MCF 10A (cell line): ENCODE data around the gene AGBL4. TPM values are rescaled to one million over a fixed set of nuclear protein-coding genes. Genes with fewer than 3 reads are reported as not detected.

Source experiments
- BruUV-seq: library from RNA; stranded (reverse); fragments of 400-500 nt; replicated peaks from 2 replicates; lab custom pipeline; 2021; lab: Mats Ljungman, UMichigan
- CTCF ChIA-PET: fragments of 300-600 bp; sonication (Branson Sonifier 250); formaldehyde crosslinking; extraction: SDS; loops from one replicate; lab custom pipeline; 2021; ENCODE audit warnings: antibody characterized with exemption, inconsistent platforms; lab: Yijun Ruan, JAX
- POLR2A ChIA-PET: fragments of 300-600, 350-650 bp; sonication (Branson Sonifier 250); formaldehyde crosslinking; extraction: SDS; loops from one replicate; lab custom pipeline; 2020; ENCODE audit warnings: antibody characterized with exemption, inconsistent platforms; lab: Yijun Ruan, JAX
- DNase-seq: peaks from one replicate; pipeline ENCODE4 v3.0.0-alpha.2; 2018; ENCODE audit not compliant: unreplicated experiment
- H3K27ac Mint-ChIP-seq: one replicate; pipeline ENCODE4 v1.8.0; 2022; ENCODE audit warnings: mild to moderate bottlenecking, low read depth, mixed read lengths; ENCODE audit not compliant: unreplicated experiment
- H3K27me3 Mint-ChIP-seq: one replicate; pipeline ENCODE4 v1.8.0; 2022; ENCODE audit warnings: mixed read lengths; ENCODE audit not compliant: insufficient read depth, unreplicated experiment
- H3K36me3 Mint-ChIP-seq: one replicate; pipeline ENCODE4 v1.8.0; 2022; ENCODE audit warnings: mild to moderate bottlenecking, moderate library complexity, mixed read lengths; ENCODE audit not compliant: insufficient read depth, unreplicated experiment
- H3K4me1 Mint-ChIP-seq: one replicate; pipeline ENCODE4 v1.8.0; 2022; ENCODE audit warnings: mixed read lengths; ENCODE audit not compliant: insufficient read depth, unreplicated experiment
- H3K4me3 Mint-ChIP-seq: one replicate; pipeline ENCODE4 v1.8.0; 2022; ENCODE audit warnings: mild to moderate bottlenecking, moderate library complexity, mixed read lengths; ENCODE audit not compliant: unreplicated experiment
- H3K9me3 Mint-ChIP-seq: one replicate; pipeline ENCODE4 v1.8.0; 2022; ENCODE audit warnings: mixed read lengths; ENCODE audit not compliant: unreplicated experiment
- CTCF ChIP-seq: fragments of 200-600 bp; IDR thresholded peaks from one replicate; pipeline ENCODE4 v1.8.0; 2022; ENCODE audit warnings: antibody characterized with exemption, mild to moderate bottlenecking; ENCODE audit not compliant: unreplicated experiment
- intact Hi-C: fragments of 100-400 bp; cut with micrococcal nuclease; formaldehyde crosslinking; loops from 2 replicates; pipeline ENCODE4 v1.14.1; 2022
- total RNA-seq: library from RNA; stranded (reverse); gene quantifications from 2 replicates; pipeline ENCODE4 v1.2.3, GENCODE V29; 2022

AGBL4 gene
- total RNA-seq, 1 experiment from 2014 or later = not detected

- DNase-seq = no peak
- no peaks in the 10 kb centered on the region for H3K36me3 Mint-ChIP-seq
- intact Hi-C loops = no loop called here
- H3K4me1 Mint-ChIP-seq = peaks cover 15% of the 10 kb centered on the region
- ChIA-PET CTCF (interaction anchor here (0.8 kb wide), 1 partner anchor 321 kb away, joined by 3 read pairs; no protein-coding TSS in a partner anchor), POLR2A (no interaction called here)
- H3K4me3 Mint-ChIP-seq = no peak overlapping the region
- TF ChIP-seq CTCF = no peak
- no peaks in the 10 kb centered on the region for H3K9me3 Mint-ChIP-seq
- H3K27me3 Mint-ChIP-seq = no peaks in the 10 kb centered on the region
- H3K27ac Mint-ChIP-seq = no peak overlapping the region
- BruUV-seq = no TSS peak
Measured at GRCh38 chr1:48563021-48563420, 1460.7 kb downstream of the AGBL4 start.

- Mint-ChIP-seq H3K9me3 (no peaks in the 10 kb centered on the region), H3K4me3 (no peak overlapping the region), H3K36me3 (no peaks in the 10 kb centered on the region), H3K4me1 (peaks cover 18% of the 10 kb centered on the region), H3K27me3 (no peaks in the 10 kb centered on the region), H3K27ac (no peak overlapping the region)
- ChIA-PET CTCF (interaction anchor here (0.7 to 2.8 kb wide), 8 partner anchors 10 to 136 kb away, joined by 3 to 16 read pairs (median 4); no protein-coding TSS in a partner anchor), POLR2A (no interaction called here)
- intact Hi-C loops = no loop called here
- no peak for TF ChIP-seq CTCF
- no peak for DNase-seq
- BruUV-seq = no TSS peak
Measured at GRCh38 chr1:48561444-48561843, 1462.3 kb downstream of the AGBL4 start.

- intact Hi-C loops = no loop called here
- CTCF ChIA-PET = interaction anchor here (1.1 to 2.8 kb wide), 5 partner anchors 12 to 136 kb away, joined by 3 to 16 read pairs (median 4); no protein-coding TSS in a partner anchor
Measured at GRCh38 chr1:48560577-48560976, 1463.2 kb downstream of the AGBL4 start.

GRCh38 chr1:48560116-48560515 is 1463.6 kb downstream of the AGBL4 start:
- POLR2A ChIA-PET = no interaction called here
- no peak for DNase-seq

More at GRCh38 chr1:48560577-48560976, 1463.2 kb downstream of the AGBL4 start:
- no peak overlapping the region for H3K27ac Mint-ChIP-seq
- no peak for DNase-seq
- H3K4me3 Mint-ChIP-seq = no peak overlapping the region
- peaks cover 22% of the 10 kb centered on the region for H3K4me1 Mint-ChIP-seq
- no peaks in the 10 kb centered on the region for H3K36me3 Mint-ChIP-seq
- no TSS peak for BruUV-seq
- POLR2A ChIA-PET = no interaction called here
- no peaks in the 10 kb centered on the region for H3K27me3 Mint-ChIP-seq
- no peak for TF ChIP-seq CTCF
- H3K9me3 Mint-ChIP-seq = no peaks in the 10 kb centered on the region

More at GRCh38 chr1:48560116-48560515, 1463.6 kb downstream of the AGBL4 start:
- CTCF ChIA-PET = interaction anchor here (0.6 to 2.8 kb wide), 5 partner anchors 12 to 1915 kb away, joined by 3 to 16 read pairs (median 4); no protein-coding TSS in a partner anchor
- H3K4me3 Mint-ChIP-seq = no peak overlapping the region
- intact Hi-C loops = no loop called here
- no peak overlapping the region for H3K27ac Mint-ChIP-seq
- H3K4me1 Mint-ChIP-seq = peaks cover 27% of the 10 kb centered on the region
- H3K9me3 Mint-ChIP-seq = no peaks in the 10 kb centered on the region
- H3K36me3 Mint-ChIP-seq = no peaks in the 10 kb centered on the region
- no peaks in the 10 kb centered on the region for H3K27me3 Mint-ChIP-seq
- no TSS peak for BruUV-seq
- no peak for TF ChIP-seq CTCF
